SKM-1 treated with dmso at 0.1 percent for 144 hours (cell line): ENCODE data around the gene HS6ST1.

Source experiments
- DNase-seq: peaks from one replicate; lab custom pipeline; 2025; ENCODE audit not compliant: unreplicated experiment; lab: John Stamatoyannopoulos, UW

The HS6ST1 gene

DNA sequence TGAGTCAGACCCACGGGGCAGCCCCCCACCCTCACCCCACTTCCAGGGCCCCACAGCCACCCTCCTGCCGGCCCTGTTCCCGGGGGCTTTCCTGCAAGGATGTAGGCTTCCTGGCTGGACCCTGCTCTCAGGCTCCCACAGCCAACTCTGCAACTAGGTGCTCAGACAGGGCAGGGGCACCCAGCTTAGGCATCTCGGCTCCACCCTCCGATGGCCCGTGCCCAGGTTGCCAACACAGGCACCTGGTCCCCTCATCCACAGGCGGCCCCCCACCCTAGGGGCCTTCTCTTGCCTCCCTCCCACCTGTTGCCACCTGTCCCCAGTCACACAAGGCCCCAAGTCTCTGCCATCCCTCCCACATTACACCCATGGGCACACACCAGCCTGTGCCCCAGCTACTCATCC, 34.6 kb downstream of the HS6ST1 start:
- DNase-seq: no peak

DNA sequence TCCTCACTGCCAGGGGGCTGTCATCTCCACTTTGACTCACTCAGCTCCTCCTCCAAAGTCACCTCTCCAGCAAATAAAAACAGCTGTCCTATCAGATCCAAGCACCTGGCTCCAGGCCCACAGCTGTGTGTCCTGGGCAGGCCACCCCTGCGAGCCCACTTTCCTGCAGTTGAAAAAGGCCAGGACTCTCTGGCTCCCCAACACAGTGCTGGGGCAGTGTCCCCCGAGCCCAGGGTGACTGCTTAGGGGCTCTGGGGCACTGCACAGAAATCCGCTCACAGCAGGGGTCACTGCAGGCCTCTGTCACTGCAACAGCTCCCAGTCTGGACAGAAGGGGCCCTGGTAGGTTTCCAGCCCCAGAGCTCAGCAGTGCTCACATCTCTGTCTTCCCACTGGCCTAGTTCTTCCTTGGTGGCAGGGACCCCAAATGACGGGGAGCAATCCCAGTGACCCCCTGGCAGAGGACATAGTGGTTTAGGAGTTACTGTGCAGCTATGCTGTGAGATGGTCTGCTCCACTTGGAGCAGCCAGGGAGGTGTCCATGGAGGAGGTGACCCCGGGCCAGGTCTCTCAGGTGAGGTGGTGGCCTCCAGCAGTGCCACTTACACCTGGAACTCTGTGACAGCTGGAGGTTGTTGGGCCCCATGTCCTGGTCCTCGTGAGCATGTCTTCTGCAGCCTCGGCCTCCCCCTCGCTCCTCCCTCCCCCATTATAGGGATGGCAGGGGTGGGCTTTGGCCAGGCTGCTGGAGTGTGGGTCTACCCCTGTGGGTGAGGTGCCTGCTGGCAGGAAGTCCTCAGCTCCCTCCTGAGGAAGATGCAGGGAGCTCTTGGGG, 35.5 kb downstream of the HS6ST1 start:
- DNase-seq: no peak

DNA sequence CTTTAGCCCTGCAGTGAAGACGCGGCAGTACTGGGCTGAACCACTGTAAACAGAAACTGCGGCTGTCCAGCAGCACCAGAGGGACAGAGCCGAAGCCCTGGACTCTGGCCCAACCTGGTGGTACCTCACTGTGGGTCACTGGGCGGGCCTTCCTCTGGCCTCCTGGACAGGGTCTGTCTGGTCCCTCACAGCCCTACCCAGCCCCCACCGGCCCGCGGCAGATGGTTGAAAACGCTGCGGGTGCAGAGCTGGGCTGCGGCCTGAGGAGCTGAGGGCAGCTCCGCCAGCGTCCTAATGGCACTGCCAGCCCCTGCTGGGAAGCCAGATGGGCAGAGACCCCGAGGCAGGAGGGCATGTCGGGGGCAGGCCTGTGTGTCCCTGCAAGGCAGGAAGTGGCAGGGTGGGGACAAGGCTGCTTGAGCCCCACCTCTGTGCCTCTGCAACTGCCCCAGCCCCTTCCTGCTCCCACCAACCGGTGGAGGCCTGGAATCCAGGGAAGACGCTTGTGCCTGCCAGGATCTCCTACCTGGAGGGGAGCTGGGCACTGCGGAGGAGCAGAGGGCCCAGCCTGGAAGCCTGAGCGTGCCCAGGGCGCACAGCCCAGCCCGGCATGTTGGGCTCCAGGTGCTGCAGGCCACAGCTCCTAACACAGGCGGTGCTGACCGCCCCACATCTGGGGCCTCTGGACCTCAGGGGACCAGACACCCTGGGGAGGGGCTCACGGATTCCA, 36.3 kb downstream of the HS6ST1 start:
- DNase-seq: no peak

- DNase-seq: no peak
Measured at GRCh38 chr2:128281852-128282245, 36.8 kb downstream of the HS6ST1 start.

- no peak for DNase-seq
Measured at GRCh38 chr2:128280901-128281321, 37.8 kb downstream of the HS6ST1 start.

- DNase-seq: no peak
Measured at GRCh38 chr2:128280158-128280871, 38.4 kb downstream of the HS6ST1 start.

GRCh38 chr2:128279786-128280157, 38.9 kb downstream of the HS6ST1 start:
- DNase-seq: no peak

DNA sequence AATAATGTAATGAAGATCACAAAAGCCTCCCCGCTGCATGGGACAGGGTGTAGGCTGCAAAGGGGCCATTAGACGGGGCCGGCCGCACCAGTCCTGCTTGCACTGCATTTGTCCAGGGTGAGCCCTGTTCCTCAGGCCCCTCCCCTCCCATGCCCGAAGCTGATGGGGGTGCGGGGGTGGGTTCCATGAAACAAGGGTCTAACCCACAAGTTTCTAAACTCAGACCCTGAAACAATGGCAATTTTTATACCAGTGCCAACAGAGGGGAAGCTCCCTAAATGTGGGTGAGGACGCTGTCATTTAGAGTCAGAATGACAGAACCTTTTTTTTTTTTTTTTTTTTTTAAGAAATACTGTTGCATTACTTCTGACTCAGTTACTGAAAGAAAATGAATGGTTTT, 39.7 kb downstream of the HS6ST1 start:
- DNase-seq: no peak

- DNase-seq: no peak
Measured at GRCh38 chr2:128277961-128278681, 40.5 kb downstream of the HS6ST1 start.

DNA sequence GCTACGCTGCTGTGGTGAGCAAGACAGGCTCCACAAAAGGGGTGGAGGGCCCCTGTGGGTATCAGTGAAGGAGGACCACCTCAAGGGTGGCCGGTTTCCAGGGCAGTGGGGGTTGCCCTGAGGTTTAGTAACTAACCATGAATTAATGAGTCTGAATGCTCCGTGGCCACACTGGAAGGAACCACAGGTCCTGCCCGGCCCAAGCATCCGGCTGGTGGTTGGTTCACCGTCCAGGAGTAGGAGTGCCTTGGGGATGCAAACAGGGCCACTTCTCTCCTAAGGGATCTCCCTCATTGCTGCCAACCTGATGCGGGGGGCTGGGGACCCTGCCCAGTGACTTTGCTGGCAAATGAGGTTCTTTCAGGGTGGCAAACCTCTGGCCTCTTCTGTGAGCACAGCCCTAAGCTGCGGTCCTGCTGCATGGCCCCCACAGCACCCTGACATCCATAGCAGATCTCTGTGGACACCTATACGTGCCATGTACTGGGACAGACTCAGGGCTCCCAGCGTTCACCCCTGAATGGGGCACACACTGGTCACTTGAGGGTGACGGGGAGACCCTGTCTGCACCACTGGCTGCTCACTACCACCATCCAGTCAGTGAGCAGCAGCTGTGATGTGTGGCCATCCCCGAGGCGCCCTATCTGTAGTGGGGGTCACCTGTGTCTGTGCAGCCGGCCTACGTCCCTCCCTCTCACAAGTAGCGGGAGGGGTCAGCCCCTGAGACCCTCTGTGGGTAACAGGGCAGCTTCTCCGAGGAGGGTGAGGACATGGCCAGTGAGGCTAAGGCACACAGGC, 41.6 kb downstream of the HS6ST1 start:
- no peak for DNase-seq

- no peak for DNase-seq
Measured at GRCh38 chr2:128275498-128276045, 43.1 kb downstream of the HS6ST1 start.

DNA sequence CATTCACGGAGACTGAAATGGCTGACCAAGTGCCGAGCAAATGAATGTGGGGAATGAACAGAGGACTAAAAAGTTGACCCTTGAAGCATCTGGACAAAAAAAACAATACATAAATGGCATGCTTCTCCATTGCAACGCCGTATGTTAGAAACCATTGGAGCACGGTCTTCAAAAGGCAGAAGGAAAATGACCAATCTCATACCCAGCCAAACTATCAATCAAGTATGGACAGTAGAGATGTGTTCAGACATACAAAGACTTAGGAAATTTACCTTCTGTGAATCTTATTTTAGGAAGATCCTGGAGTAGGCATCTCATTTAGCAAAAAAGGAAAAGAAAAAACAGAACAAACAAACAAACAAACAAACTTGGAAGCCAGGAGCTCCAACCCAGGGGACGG, 44.5 kb downstream of the HS6ST1 start:
- DNase-seq: no peak

- DNase-seq: no peak
Measured at GRCh38 chr2:128273469-128274081, 45.1 kb downstream of the HS6ST1 start.

GRCh38 chr2:128272601-128273468, 45.8 kb downstream of the HS6ST1 start:
- DNase-seq: no peak

GRCh38 chr2:128271911-128272600, 46.6 kb downstream of the HS6ST1 start:
- DNase-seq: no peak

- no peak for DNase-seq
Measured at GRCh38 chr2:128271597-128271910, 47.1 kb downstream of the HS6ST1 start.

DNA sequence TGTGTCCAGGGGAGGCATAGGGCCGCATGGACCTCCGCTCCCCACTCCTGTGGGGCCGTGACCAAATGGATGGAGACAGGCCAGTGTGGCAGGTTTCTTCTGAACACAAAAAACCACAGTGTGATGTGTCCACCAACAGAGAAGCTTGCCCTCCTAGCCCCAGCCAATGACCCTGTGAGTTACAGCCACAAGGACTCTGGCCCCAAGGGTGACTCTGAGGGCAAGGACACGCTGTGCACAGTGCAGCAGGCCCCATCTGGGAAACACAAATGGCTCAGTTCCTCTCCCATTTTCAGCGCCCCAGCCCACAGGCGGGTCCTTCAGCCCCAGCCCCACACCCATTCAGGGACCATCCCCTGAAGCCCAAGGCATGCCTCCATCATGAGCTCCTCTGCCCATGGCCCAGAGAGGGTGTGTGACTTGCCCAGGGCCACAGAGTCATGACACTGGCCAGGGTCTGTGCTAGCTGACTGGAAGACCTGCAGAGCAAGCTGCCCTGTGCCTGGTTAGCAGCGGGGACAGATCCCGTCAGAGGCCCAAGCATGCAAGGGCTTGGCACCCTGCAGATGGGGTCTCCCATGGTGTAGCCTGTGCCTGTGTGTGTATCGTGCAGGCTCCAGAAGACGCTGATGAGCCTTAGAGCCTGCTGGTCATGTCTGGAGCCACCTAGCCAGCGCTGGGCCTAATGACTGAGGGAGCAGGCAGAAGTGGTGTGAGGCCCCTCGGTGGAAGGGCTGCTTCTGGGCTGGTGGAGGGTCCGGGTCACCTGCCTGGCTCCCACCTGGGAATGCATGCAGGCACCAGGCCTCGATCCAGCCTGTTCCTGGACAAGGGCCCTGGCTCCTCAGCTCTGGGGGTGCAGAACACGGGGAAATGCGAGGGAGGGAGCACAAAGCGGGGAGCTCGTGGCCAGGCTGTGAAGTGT, 47.7 kb downstream of the HS6ST1 start:
- DNase-seq: no peak
